Neural progenitor cell (in vitro differentiated cells): ENCODE data around the gene IQGAP3.

Source experiments
- EZH2 ChIP-seq: fragments of 200-600 bp; sonication (generic); IDR thresholded peaks from 2 replicates; pipeline ENCODE4 v1.6.1; 2017; ENCODE audit warnings: antibody characterized with exemption, mild to moderate bottlenecking, moderate library complexity
- TF ChIP-seq, protein P1 (sequence below): fragments of 200-600 bp; sonication (generic); IDR thresholded peaks from 2 replicates; pipeline ENCODE4 v1.5.1; 2017; ENCODE audit warnings: antibody characterized with exemption, mild to moderate bottlenecking

GRCh38 chr1:156528231-156528630, 44.1 kb downstream of the IQGAP3 start:
- TF ChIP-seq, protein P1, sequence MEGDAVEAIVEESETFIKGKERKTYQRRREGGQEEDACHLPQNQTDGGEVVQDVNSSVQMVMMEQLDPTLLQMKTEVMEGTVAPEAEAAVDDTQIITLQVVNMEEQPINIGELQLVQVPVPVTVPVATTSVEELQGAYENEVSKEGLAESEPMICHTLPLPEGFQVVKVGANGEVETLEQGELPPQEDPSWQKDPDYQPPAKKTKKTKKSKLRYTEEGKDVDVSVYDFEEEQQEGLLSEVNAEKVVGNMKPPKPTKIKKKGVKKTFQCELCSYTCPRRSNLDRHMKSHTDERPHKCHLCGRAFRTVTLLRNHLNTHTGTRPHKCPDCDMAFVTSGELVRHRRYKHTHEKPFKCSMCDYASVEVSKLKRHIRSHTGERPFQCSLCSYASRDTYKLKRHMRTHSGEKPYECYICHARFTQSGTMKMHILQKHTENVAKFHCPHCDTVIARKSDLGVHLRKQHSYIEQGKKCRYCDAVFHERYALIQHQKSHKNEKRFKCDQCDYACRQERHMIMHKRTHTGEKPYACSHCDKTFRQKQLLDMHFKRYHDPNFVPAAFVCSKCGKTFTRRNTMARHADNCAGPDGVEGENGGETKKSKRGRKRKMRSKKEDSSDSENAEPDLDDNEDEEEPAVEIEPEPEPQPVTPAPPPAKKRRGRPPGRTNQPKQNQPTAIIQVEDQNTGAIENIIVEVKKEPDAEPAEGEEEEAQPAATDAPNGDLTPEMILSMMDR = no peak
- TF ChIP-seq EZH2 = no peak
